ENCODE results near the gene SENP1.

Gene SENP1

DNA sequence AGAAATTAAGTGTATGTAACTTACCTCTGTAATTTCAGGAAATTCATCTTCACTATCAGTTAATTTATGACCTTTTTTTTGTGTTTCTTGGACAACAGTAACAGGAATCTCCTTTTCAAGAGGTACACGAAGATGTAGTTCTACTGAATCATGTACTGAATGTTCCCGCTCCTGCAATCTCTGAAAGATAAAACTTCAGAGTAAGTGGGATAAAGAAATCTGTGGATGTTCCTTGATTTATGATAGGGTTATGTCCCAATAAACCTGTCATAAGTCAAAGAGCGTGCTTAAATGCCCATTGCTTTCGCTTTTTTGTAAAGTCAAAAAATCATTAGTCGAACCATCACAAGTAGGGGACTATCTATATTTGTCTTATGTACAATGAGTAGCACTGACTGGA, 40.8 kb downstream of the SENP1 start:
- Histone ChIP-seq H3K27me3 (ENCODE audit: low read length) (no peaks in the 10 kb centered on the region), H3K79me2 (ENCODE audit: insufficient read depth, low read length) (no peaks in the 10 kb centered on the region), H3K9me2 (replicated peaks; ENCODE audit: insufficient read depth, low read length) (no peaks in the 10 kb centered on the region), H3K9me3 (ENCODE audit: insufficient read depth, low read length) (peaks cover 2% of the 10 kb centered on the region; the same call in 1 of the 2 replicates), H4K20me1 (ENCODE audit: low read depth, low read length) (no peaks in the 10 kb centered on the region), H3F3A (ENCODE audit: insufficient read depth) (0 out of 2 replicates have a peak, but pooled peaks cover 3% of the 10 kb centered on the region), H3K9ac (ENCODE audit: low read length) (no peak overlapping the region), H3K36me3 (ENCODE audit: low read length) (peaks cover 72% of the 10 kb centered on the region), H3K4me3 (ENCODE audit: insufficient read depth, low read length, poor library complexity, severe bottlenecking) (no peak overlapping the region), H2AFZ (ENCODE audit: low read depth, low read length, severe bottlenecking) (no peak overlapping the region), H3K27ac (ENCODE audit: low read depth, low read length) (no peak overlapping the region), H3K4me2 (ENCODE audit: low read depth, low read length, poor library complexity, severe bottlenecking) (no peak overlapping the region)
- TF ChIP-seq, protein P1, sequence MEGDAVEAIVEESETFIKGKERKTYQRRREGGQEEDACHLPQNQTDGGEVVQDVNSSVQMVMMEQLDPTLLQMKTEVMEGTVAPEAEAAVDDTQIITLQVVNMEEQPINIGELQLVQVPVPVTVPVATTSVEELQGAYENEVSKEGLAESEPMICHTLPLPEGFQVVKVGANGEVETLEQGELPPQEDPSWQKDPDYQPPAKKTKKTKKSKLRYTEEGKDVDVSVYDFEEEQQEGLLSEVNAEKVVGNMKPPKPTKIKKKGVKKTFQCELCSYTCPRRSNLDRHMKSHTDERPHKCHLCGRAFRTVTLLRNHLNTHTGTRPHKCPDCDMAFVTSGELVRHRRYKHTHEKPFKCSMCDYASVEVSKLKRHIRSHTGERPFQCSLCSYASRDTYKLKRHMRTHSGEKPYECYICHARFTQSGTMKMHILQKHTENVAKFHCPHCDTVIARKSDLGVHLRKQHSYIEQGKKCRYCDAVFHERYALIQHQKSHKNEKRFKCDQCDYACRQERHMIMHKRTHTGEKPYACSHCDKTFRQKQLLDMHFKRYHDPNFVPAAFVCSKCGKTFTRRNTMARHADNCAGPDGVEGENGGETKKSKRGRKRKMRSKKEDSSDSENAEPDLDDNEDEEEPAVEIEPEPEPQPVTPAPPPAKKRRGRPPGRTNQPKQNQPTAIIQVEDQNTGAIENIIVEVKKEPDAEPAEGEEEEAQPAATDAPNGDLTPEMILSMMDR (IDR thresholded peaks at IDR 0.05; ENCODE audit: insufficient read depth, low read length, poor library complexity, severe bottlenecking), result no peak
- TF ChIP-seq EZH2phosphoT487 (conservative IDR thresholded peaks at IDR 0.05; ENCODE audit: low read length), result no peak

- no peak overlapping the region for H2AFZ ChIP-seq (ENCODE audit: low read depth, low read length, severe bottlenecking)
- no peak overlapping the region for H3K9ac ChIP-seq (ENCODE audit: low read length)
- no peaks in the 10 kb centered on the region for H3K9me2 ChIP-seq (replicated peaks; ENCODE audit: insufficient read depth, low read length)
- no peak overlapping the region for H3K4me3 ChIP-seq (ENCODE audit: insufficient read depth, low read length, poor library complexity, severe bottlenecking)
- TF ChIP-seq, protein P1 (IDR thresholded peaks at IDR 0.05; ENCODE audit: insufficient read depth, low read length, poor library complexity, severe bottlenecking), result no peak
- TF ChIP-seq EZH2phosphoT487 (conservative IDR thresholded peaks at IDR 0.05; ENCODE audit: low read length), result no peak
- H3K27ac ChIP-seq (ENCODE audit: low read depth, low read length), result no peak overlapping the region
- 0 out of 2 replicates have a peak, but pooled peaks cover 3% of the 10 kb centered on the region for H3F3A ChIP-seq (ENCODE audit: insufficient read depth)
- H3K9me3 ChIP-seq (ENCODE audit: insufficient read depth, low read length), result peaks cover 15% of the 10 kb centered on the region
- no peaks in the 10 kb centered on the region for H3K27me3 ChIP-seq (ENCODE audit: low read length)
- H3K36me3 ChIP-seq (ENCODE audit: low read length), result peaks cover 82% of the 10 kb centered on the region
- no peaks in the 10 kb centered on the region for H4K20me1 ChIP-seq (ENCODE audit: low read depth, low read length)
- no peak overlapping the region for H3K4me2 ChIP-seq (ENCODE audit: low read depth, low read length, poor library complexity, severe bottlenecking)
- no peaks in the 10 kb centered on the region for H3K79me2 ChIP-seq (ENCODE audit: insufficient read depth, low read length)
These were observed 42.3 kb downstream of the SENP1 start for GRCh38 chr12:48063530-48063929.

- no peak overlapping the region for H3K4me3 ChIP-seq (ENCODE audit: insufficient read depth, low read length, poor library complexity, severe bottlenecking)
These were observed 43.8 kb downstream of the SENP1 start for GRCh38 chr12:48061938-48062719.

More at GRCh38 chr12:48061938-48062719, 43.8 kb downstream of the SENP1 start:
- TF ChIP-seq EZH2phosphoT487 (conservative IDR thresholded peaks at IDR 0.05; ENCODE audit: low read length), result no peak
- TF ChIP-seq, protein P1 (IDR thresholded peaks at IDR 0.05; ENCODE audit: insufficient read depth, low read length, poor library complexity, severe bottlenecking), result no peak
- no peak overlapping the region for H3K27ac ChIP-seq (ENCODE audit: low read depth, low read length)
- no peaks in the 10 kb centered on the region for H4K20me1 ChIP-seq (ENCODE audit: low read depth, low read length)
- no peaks in the 10 kb centered on the region for H3K79me2 ChIP-seq (ENCODE audit: insufficient read depth, low read length)
- H3K9me3 ChIP-seq (ENCODE audit: insufficient read depth, low read length), result peaks cover 18% of the 10 kb centered on the region
- no peak overlapping the region for H3K9ac ChIP-seq (ENCODE audit: low read length)
- no peaks in the 10 kb centered on the region for H3K9me2 ChIP-seq (replicated peaks; ENCODE audit: insufficient read depth, low read length)
- 0 out of 2 replicates have a peak, but pooled peaks cover 3% of the 10 kb centered on the region for H3F3A ChIP-seq (ENCODE audit: insufficient read depth)
- no peaks in the 10 kb centered on the region for H3K27me3 ChIP-seq (ENCODE audit: low read length)
- H2AFZ ChIP-seq (ENCODE audit: low read depth, low read length, severe bottlenecking), result no peak overlapping the region
- no peak overlapping the region for H3K4me2 ChIP-seq (ENCODE audit: low read depth, low read length, poor library complexity, severe bottlenecking)
- peaks cover 79% of the 10 kb centered on the region for H3K36me3 ChIP-seq (ENCODE audit: low read length)

All from SU-DHL-6 (cell line).